ENCODE results near the gene UNC5C.

DNA sequence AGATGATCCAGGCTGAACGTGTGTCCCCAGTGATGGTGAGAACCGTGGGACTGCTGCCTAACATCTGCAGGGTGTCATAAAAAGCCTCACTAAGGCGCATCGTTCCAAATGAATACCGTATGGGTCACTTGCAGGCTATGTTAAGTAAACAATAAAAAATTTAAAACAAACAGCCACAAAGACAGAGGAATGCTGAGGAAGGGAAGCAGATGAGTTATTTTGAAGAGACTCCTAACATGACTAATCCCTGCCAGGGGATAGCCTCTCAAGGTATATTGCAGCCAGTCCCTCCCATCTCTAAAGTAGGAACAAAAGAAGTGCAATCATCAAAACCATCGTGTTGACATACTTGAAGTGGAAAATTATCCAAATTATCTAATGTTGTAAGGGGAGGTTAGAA, 83.8 kb downstream of the UNC5C start:
- TF ChIP-seq, protein P1, sequence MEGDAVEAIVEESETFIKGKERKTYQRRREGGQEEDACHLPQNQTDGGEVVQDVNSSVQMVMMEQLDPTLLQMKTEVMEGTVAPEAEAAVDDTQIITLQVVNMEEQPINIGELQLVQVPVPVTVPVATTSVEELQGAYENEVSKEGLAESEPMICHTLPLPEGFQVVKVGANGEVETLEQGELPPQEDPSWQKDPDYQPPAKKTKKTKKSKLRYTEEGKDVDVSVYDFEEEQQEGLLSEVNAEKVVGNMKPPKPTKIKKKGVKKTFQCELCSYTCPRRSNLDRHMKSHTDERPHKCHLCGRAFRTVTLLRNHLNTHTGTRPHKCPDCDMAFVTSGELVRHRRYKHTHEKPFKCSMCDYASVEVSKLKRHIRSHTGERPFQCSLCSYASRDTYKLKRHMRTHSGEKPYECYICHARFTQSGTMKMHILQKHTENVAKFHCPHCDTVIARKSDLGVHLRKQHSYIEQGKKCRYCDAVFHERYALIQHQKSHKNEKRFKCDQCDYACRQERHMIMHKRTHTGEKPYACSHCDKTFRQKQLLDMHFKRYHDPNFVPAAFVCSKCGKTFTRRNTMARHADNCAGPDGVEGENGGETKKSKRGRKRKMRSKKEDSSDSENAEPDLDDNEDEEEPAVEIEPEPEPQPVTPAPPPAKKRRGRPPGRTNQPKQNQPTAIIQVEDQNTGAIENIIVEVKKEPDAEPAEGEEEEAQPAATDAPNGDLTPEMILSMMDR (conservative IDR thresholded peaks at IDR 0.05 in 1 of 2, IDR thresholded peaks at IDR 0.05 in 1 of 2; ENCODE audit: low read depth in 1 of 2, low read length in 2 of 2): no peak
- no peak for TF ChIP-seq EZH2 (IDR thresholded peaks at IDR 0.05; ENCODE audit: low read length, missing control alignments)

Data from fibroblast of lung (primary cell).